HL-60/S4 treated with retinoic acid at 250 ng/mL for 4 days and 3 days (cell line): Measurements from ENCODE around the gene PCBP3.

Experiments used
- in situ Hi-C: fragments of 300-500 bp; cut with MboI; formaldehyde crosslinking; loops from 2 replicates; pipeline ENCODE4 v1.7.0; 2022; ENCODE audit warnings: low sequenced_read_pairs

PCBP3 gene

DNA sequence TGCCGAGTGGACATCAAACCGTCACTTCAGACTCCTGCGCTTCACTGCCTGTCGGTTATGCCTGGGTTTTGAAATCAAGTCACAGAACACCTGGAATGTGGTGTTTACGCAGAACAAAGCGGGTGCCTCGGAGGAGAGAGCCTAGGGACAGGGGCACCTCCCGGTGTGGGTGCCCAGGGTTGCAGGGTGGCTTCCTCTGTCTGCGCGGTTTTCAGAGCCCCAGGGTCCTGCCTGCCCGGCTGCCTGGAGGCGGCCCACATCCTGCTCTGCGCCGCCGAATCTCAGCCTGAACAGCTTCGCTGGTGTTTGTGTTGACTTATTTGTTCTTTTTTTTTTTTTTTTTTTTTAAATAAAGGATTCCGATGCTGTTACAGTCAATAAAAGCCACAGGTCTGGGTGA, 224.6 kb downstream of the PCBP3 start:
- in situ Hi-C loops: no loop called here

DNA sequence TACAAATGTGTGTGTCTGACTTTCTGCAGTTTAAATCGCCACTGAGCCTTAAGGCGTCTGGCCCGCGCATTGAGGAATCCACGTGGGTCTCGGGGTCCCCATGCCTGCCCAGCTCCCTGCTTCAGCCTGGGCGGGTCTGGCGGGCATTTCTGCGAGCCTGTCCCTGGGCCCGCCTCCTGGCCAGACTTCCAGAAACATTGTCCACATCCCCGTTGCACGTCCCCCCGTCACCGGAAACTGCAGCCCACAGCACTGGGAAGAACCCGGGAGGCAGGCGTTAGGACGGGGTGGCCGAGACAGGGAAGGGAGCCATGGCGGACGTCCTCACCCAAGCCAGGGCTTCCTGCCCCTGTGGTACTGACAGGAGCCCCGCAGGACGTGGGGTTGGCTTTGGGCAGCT, 225.0 kb downstream of the PCBP3 start:
- in situ Hi-C loops: no loop called here

DNA sequence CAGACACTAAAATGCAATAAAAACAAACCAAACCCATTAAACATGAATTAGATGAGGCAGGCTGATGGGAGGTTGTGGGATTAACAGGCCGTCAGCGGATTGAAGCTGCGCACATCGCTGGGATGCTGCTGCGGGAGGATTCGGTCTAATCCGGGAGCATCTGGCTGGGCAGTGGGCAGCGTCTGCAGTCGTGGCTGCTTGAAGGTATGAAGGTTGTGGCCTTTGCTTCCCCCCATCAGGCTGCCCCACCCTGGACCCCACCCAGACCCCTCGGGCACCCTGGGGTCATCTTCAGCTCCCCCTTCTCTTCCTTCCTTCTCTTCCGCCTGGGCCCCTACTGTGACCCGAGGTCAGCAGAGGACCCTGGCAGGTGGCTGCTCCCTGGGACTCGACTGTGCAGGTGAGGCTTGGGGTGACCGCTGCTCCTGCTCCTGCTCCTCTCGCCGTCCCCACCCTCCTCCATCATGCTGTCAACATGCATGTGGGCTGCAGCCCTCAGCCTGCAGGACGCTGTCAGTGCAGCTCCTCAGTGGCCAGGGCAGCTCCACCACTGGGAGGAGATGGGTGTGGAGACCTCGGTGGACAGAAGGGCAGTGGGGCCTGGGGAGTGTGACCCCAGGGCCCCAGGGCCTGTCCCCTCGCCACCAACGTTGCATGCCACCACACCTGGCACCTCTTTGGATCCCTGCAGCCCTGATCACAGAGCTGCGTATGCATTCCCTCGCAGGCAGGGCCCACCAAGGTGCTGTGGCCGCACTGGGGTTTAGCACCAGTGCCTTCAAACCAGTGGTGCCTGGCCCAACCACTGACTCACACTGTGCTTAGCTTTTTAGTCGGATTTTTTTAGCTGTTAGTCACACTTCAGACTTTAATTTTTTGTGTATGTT, 225.8 kb downstream of the PCBP3 start:
- in situ Hi-C loops: no loop called here

DNA sequence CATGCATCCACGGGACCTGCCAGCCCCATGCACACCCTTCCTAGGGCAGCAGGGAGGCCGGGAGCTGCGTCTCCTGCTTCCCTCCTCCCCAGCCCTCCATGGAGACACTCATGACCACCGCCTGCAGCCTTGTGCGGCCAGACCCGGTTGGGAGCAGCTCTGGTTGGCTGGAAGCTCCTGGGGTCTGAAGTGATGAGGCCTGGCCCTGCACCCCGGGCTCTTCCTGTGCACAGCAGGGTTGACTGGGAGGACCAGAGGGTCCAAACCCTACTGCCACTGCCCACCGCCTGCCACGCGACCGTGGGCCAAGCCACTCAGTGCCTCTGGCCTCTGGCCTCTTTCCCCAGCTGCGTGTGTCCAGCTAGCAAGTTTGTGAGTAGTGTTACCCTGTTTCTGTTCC, 226.9 kb downstream of the PCBP3 start:
- in situ Hi-C loops: no loop called here

DNA sequence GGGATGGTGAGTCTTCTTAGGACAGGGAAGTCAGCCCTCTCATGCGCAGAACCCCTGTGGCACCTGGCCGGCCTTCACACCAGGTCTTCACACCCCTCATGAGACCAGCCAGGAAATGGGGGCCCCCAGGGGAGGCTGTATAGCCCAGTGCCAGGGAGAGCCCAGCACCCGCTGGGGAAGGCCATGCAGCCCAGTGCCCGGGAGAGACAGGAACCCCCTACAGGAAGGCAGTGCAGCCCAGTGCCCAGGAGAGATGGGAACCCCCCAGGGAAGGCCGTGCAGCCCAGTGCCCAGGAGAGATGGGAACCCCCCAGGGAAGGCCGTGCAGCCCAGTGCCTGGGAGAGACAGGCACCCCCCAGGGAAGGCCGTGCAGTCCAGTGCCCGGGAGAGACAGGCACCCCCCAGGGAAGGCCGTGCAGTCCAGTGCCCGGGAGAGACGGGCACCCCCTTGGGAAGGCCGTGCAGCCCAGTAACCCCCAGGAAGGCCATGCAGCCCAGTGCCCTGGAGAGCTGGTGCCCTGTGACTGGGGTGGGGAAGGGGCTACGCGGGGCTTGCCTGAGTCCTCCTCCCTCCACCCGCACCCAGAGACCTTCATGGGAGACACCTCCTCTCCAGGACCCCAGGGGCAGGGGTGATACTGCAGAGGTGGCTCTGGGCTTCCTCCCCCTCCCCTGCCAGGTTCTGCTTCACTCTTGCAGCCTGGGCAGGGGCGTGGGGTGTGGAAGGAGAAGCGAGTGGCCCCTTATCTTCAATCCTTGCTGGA, 227.5 kb downstream of the PCBP3 start:
- in situ Hi-C loops: no loop called here

DNA sequence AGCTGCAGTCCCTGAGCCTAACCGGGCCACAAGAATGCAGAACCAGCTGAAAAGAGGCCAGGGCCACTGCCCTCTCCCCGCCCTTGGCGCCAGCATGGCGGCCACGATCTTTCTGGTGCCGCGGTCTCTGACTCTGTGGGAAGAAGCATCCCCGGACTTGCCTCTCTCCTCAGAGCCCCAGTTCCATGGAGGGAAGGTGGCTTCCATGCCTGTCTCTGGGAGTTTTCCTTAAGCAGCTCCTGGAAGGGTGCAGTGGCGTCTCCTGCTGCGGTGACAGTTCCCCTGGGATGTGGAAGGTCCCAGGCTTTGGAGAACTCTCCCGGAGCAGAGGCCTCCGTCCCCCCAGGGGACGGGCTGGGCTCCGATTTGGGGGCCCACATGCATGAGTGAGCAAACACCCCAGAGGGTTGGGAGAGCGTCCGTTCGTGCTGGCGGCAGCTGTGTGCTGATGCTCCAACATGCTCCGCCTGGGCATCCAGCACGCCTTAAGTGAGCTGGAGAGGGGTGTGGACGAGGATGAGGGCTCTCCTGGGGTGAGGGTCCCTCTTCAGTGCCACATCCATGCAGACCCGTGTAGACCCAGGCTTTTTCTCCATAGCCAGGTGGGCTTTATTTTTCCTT, 228.2 kb downstream of the PCBP3 start:
- in situ Hi-C loops: no loop called here

DNA sequence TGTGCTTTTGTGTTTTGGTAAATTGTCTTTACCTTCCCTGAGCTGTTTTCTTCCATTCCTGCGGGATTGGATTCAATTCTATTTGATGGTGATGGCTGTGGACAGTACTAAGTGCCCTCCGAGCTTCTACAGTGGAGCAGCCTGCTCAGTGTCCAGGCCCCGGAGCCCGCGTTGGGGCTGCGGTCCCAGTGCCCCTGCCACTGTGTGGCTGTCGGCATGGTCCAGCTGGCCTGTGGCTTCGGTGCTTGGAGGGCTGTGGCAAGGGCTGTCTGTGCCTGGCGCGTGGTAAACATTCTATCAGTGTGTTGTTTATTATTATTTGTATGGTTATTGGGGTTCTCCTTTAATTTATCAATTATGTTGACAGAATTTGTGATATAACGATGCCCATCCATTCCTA, 228.9 kb downstream of the PCBP3 start:
- in situ Hi-C loops: no loop called here

DNA sequence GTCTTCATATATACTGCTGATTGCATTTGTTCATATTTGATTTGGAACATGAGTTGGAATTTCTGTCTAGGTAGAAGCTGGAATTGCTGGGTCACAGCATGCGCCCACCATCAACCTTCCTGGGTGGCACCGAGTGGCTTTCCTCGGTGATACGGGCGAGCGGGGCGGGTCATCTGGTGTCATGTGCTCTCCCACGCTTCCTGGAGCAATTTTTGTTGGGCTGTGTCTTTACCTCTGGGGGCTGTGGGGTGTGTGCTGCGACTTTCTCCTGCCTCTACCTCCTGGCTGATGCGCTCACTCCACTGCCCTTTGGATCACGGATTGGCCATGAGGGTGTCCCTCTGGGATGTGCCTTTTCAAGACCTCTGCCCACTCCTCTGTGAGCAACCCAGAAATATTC, 229.4 kb downstream of the PCBP3 start:
- in situ Hi-C loops: no loop called here

DNA sequence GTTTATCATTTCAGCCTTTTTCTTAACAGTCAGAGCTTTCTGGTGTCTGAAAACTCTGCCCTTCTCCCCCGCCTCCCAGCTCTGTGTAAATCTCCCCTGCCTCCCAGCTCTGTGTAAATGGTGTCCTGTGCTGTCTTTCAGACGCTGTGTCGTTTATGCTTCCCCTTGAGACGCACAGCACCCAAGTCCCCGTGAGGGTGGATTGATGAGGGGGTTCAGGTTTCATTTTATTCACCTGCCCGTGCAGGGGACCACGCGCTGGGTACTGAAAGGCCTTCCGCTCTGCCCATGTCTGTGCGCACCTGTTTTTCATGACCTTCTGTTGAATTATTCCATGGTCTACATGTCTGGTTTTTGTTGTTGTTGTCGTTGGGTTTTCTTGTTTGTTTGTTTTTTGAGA, 229.9 kb downstream of the PCBP3 start:
- in situ Hi-C loops: no loop called here

DNA sequence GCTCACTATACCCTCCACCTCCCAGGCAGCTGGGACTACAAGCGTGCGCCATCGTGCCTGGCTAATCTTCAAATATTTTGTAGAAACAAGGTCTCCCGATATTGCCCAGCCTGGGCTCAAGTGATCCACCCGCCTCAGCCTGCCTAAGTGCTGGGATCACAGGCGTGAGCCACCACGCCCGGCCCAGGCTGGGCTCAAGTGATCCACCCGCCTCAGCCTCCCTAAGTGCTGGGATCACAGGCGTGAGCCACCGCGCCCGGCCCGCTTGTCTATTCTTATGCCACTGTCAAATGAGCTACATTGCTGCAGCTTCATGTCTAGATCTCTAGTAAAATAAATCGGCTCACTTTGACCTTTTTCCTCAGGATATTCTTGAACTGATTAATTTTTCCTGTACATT, 230.3 kb downstream of the PCBP3 start:
- in situ Hi-C loops: no loop called here

DNA sequence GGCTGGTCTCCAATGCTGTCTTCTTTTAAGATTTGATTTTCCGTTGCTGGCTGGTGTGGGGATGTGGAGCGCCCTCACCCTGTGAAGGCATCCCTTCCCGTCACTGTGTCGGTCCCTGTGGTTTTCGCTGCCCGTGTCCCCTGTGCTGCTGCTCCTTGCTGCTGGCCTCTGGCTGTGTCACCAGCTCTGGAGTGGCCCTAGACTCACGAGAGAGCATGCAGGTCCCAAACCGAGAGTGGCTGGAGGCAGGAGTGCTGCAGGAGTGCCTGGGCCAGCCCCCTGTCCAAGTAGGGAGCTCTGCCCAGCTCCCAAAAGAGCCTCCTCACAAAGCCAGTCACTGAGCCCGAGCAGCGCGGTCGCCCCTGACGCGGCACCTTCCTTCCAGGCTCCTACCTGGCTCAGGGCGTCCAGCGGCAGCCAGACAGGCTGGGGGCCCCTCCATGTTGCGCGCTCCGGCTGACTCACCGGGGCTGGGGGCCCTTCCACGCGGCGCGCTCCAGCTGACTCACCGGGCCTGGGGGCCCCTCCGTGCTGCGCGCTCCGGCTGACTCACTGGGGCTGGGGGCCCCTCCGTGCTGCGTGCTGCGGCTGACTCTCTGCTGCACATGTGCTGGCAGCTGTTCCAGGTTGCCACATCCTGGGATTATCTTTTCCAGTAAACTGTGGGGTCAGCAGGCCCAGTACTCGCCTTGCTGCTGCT, 231.3 kb downstream of the PCBP3 start:
- in situ Hi-C loops: no loop called here

DNA sequence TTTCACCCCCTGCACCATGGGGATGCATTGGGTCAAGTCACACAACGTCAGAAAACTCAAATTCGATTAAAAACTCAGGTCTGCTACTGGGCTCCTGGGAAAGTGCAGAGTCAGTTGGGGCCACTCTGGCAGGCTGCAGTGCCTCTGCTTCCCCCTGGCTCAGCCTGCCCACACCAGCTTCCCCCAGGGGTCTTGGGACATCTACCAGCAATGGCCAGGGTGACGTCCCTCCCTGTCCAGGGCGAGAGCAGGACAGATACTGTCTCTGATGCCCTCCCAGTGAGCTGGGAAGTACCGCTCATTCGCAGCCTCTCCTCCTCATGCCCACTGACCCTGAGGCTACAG, 231.9 kb downstream of the PCBP3 start:
- in situ Hi-C loops: no loop called here

DNA sequence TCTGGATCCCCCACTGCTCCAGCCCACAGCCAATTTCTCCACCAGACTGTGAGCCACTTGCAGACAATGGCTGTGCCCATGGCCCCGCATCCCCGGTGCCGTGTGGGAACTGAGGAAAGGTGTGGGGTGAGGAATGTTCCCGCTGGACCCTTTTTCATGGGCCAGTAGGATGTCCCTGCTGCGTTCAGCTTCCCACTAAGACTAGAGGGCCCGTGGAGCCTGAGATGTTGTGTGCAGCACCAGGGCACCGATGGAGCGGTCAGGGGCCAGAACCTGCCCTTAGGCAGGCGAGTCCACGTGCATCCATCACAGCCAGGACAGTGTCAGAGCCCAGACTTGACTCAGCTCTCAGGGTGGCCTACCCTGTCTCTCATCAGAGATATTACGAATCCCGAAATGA, 232.4 kb downstream of the PCBP3 start:
- in situ Hi-C loops: no loop called here

DNA sequence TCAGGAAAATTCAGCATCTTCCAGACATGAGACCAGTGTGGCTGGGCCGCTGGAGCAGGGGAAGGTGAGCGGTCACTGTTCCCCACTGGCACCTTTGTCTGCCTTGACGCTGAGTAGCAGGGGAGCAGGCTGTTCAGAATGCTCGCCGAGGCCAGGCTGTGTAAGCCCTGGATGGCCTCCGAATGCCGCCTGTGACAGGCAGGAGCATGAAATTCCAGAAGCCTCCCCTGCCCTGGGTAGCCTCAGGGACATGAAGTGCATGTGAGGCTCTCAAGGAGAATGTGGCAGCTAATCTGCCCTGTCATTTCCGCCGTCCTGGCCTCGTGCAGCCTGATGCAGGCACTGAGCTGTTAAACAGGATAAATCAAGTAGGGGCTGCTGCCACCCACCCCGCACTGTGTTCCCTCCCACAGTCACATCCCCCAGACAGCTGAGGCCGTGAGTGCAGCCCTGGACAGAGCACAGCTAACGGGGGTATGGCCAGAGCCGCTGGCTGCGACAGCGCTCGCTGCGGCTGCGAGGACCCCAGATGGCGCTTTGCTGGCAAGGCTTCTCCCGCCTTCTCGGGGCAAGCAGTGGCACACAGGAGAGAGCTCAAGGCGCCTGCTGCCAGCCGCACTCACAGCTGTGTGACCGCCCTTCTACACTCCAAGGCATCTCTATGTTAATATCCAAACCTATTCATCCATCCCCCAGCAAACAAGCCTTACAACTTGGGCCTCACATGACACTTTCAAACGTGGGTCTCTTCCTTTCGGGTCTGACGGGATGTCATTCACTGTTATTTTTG, 233.1 kb downstream of the PCBP3 start:
- in situ Hi-C loops: no loop called here

DNA sequence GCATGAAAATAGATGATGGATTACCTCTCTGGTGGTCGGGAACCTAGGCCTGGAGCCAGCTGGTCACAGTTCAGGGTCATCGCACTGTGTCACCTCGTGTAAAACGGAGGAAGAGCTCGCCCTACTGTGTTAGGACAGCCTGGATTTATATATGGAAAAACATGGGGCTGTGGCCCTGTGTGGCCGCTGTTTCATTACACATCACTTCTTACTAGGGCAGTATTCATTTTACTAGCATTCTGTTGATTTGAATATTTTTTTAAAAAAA, 233.6 kb downstream of the PCBP3 start:
- in situ Hi-C loops: no loop called here

DNA sequence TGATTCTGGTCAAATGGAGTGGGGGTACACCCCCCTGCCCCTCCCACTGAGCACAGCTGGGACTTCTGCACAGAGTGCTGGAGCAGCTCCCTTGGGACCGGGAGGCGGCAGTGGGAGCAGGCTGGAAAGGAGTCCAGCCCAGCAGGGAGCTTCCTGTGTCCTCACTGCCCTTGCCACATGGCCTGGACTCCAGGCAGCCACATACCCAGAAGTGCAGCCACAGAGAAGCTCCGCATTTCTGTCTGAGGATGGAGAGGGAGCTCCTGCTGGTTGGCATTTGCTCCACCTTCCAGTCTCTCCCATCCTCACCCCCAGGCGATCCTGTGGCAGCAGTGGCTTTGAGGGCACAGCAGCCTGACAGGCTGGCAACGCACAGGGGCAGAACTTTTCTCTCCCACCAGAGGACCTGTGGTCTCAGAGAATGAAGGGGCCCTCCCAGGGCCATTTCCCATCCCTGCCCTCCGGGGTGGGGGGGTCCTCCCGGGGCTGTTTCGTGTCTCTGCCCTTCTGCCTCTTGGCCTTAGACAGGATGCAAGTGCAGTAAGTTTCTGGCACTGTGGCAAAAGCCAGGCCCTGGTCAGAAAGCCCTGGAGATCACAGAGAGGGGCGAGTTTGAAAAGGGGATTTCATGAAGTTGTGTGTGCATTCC, 234.4 kb downstream of the PCBP3 start:
- in situ Hi-C loops: no loop called here

DNA sequence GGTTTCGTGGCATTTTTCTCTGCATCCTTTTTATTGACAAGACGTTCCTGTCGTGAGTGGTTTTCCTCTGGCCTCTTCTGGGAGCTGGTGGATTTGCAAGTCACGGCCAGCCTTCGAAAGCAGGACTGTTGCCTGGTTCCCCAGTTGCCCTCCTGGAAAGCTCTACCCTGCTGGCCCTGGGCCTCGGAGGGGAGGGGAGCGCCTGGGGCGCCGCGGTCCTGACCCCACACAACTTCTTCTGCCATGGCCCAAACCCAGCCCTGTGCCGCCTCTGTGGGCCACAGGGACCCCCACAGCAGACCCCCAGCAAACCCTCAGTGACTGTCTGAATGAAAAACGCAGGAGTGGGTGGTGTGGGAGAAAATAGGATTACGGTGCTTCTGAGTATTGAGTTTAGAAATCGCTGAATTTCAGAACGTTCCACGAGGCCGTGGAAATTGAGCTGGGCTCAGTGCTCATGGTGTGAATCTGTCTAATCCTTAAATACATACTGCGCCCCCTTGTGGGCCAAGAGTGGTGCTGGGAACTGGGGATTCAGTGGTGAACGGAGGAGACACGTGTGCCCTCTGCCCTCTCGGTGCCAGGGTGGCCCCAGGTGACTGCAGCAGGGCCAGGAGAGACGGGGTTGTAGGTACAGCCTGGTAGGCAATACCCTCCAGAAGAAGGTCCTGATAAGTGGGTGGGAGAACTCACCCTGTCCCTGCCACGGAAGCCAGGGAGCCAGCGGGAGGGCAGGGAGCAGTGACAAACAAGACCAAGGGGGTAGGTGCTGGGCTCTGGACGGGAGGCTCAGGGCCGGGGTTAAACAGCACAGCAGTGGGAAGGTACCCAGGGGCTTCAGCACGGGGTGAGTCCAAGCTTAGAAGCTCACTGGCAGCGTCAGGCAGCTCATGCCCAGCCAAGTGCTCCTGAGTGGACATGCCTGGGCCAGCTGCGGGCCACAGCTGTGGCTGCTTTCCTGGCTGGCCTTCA, 236.9 kb downstream of the PCBP3 start:
- in situ Hi-C loops: no loop called here

DNA sequence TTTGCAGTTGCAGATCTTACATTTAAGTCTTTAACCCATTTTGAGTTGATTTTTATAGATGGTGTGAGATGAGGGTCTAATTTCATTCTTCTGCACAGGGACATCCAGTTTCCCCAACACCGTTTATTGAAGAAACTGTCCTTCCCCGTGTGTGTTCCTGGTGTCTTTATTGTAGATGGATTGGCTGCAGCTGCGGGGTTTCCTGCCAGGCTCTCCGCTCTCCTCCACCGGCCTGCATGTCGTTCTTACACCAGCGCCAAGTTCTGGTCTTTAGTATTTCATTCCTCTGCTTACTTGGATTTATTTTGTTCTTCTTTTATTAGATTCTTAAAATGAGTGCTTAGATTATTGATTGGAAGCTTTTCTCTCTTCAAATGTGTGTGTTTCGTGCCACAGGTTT, 239.1 kb downstream of the PCBP3 start:
- in situ Hi-C loops: no loop called here

DNA sequence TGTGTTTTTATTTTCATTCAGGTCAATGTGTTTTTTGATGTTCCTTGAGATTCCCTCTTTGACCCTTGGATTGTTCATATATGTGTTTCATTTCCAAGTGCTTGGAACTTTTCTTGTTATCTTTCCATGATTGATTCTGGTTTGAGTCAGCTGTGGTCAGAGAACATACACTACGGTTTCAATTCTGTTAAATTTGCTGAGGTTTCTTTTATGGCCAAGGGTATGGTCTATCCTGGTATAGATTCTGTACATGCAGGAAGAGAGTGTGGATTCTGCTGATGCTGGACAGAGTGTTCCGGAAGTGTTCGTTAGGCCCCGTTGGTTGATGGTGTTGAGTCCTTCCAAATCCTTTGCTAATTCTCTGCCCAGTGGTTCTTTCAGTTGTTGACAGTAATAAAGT, 239.6 kb downstream of the PCBP3 start:
- in situ Hi-C loops: no loop called here
